GM18870 (cell line): Measurements from ENCODE around the gene LHPP.

ENCODE experiments used
- ATAC-seq: cut with Tn5 transposase; IDR thresholded peaks from one replicate; pipeline ENCODE4 v1.9.1; 2021; ENCODE audit warnings: moderate library complexity; ENCODE audit not compliant: unreplicated experiment

LHPP gene

GRCh38 chr10:124651402-124651891 is 189.8 kb downstream of the LHPP start:
- no peak for ATAC-seq

- ATAC-seq, result no peak
Observed at GRCh38 chr10:124652200-124652599, 190.6 kb downstream of the LHPP start.

- no peak for ATAC-seq
Observed at GRCh38 chr10:124652701-124653100, 191.1 kb downstream of the LHPP start.

DNA sequence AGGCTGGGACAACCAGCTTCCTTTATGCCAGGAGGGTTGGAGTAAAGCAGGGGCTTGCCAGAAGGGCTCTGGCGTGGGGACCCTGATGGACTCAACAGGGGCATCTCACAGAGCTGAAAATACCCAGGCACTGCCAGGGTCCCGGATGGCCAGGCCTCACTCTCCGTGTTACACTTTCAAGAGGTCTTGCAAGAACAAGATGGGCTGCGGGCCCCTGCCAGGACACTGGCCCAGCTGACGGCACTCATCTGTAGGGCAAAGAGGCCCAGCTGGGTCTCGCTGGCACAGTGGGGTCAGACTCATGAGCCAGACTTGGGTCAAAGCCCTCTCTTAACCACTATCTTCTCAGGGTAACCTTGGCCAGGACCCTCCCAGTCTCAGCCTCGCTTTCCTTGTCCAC is 191.7 kb downstream of the LHPP start:
- no peak for ATAC-seq

DNA sequence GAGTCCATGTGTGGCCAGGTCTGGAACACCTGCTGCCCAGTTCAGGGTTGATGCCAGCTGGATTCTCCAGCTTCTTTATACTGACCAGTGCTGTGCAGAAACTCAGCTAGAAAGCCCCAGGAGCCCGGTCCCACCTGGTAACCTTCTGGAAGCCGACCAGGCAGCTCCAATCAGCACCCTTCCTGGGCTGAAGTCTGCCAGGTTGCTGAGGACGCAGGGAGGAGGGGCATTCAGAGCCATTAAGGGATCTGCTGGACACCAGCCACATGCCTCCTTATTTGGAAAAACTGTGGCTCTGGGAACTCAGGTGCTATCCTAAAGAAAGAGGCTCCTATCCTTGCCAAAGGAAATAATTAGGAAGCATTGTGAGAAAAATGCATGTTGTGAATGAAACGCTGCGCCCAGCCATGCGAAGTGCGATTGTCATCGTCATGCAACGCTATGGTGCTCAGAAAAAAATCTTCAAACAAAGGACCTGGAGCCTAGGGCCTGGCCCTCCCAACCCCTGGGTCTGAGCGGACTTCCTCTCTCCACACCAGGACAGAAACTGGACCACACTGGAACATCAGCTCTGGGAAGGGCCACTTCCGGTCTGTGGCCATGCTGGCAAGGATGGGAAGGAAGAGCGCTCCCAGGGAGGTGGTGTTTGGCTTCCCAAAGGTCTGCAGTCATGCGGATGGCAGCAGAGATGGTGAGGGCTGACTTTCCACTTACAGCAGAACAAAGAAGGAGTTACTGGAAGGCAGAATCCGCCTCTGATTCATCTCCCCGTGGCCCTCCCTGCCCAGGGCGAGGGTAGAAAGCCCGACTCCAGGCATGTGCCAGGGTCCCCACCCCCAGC is 192.4 kb downstream of the LHPP start:
- ATAC-seq, result no peak

DNA sequence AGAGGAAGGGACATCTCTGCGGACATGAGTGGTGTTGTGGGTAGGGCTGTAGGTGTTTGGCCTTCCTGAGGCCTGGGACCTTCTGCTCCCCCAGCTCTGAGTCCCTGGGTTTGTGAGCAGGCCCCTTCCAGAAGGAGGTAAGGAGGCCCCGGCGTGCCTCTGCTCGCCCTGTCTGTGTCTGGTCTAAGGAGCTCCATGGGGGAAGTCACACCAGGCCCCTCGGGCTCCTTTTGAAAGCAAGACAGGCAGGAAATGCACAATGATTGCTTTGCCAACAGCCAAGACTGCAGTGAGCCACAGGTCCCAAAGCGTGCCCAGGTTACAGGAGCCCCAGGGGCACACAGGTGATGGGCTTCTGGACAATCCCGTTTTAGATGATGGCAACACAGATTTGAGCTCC is 193.1 kb downstream of the LHPP start:
- no peak for ATAC-seq

GRCh38 chr10:124655191-124656112 is 193.8 kb downstream of the LHPP start:
- ATAC-seq, result no peak

DNA sequence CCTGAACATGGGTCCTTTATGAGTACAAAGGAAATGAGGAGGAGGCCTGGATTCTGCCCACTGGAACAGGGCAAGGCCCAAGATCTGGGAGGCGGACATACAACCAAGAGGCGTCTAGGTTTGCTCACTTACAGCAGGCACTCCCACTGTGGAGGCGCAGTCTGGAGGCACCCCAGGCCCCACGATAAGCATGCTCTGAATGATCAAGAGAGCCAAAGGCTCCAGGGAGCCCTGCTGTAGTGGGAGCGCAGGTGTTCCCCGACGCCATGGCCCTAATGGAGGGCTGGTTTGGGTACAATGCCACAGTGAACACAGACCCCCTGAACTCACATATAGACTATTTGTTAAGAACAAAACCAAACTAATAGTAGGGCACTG is 194.5 kb downstream of the LHPP start:
- ATAC-seq, result no peak

- ATAC-seq, result no peak
Observed at GRCh38 chr10:124656541-124656940, 194.9 kb downstream of the LHPP start.

- ATAC-seq, result no peak
Observed at GRCh38 chr10:124657806-124658205, 196.2 kb downstream of the LHPP start.

GRCh38 chr10:124658591-124659242 is 197.1 kb downstream of the LHPP start:
- no peak for ATAC-seq

GRCh38 chr10:124659380-124659779 is 197.8 kb downstream of the LHPP start:
- ATAC-seq, result no peak

GRCh38 chr10:124660404-124661125 is 198.9 kb downstream of the LHPP start:
- no peak for ATAC-seq

GRCh38 chr10:124661660-124662180 is 200.1 kb downstream of the LHPP start:
- ATAC-seq, result no peak

GRCh38 chr10:124663228-124663627 is 201.6 kb downstream of the LHPP start:
- ATAC-seq, result no peak
